Activated B cell treated with CpG ODN at 0.5 μM for 24 hours (primary cell): Measurements from ENCODE around the gene WWC1. TPM values are rescaled to one million over a fixed set of nuclear protein-coding genes. Genes with fewer than 3 reads are reported as not detected.

Experiments used
- ATAC-seq: fragments of 200-7000 bp; cut with Tn5 transposase; one replicate; pipeline ENCODE4 v1.10.0; 2021; ENCODE audit warnings: low read depth, mild to moderate bottlenecking, moderate library complexity
- CTCF ChIA-PET: fragments of 350-600 bp; sonication (Branson Sonifier 250); formaldehyde crosslinking; loops from one replicate; lab custom pipeline; 2021; ENCODE audit warnings: antibody characterized with exemption; lab: Charles Lee
- POLR2A ChIA-PET: fragments of 350-600 bp; sonication (Branson Sonifier 250); formaldehyde crosslinking; loops from one replicate; lab custom pipeline; 2021; ENCODE audit warnings: antibody characterized with exemption; lab: Charles Lee
- DNase-seq: peaks from one replicate; pipeline ENCODE4 v3.0.0; 2022
- H3K27ac Mint-ChIP-seq: one replicate; pipeline ENCODE4 v1.8.0; 2020; ENCODE audit warnings: mixed read lengths
- H3K27me3 Mint-ChIP-seq: one replicate; pipeline ENCODE4 v1.8.0; 2021; ENCODE audit warnings: mixed read lengths
- H3K36me3 Mint-ChIP-seq: one replicate; pipeline ENCODE4 v1.8.0; 2021; ENCODE audit warnings: low read depth, mixed read lengths
- H3K4me1 Mint-ChIP-seq: one replicate; pipeline ENCODE4 v1.8.0; 2021; ENCODE audit warnings: mixed read lengths
- H3K4me3 Mint-ChIP-seq: one replicate; pipeline ENCODE4 v1.8.0; 2020; ENCODE audit warnings: mild to moderate bottlenecking, mixed read lengths
- H3K9me3 Mint-ChIP-seq: one replicate; pipeline ENCODE4 v1.8.0; 2020; ENCODE audit warnings: mixed read lengths
- CTCF ChIP-seq: fragments of 200-600 bp; IDR thresholded peaks from one replicate; pipeline ENCODE4 v1.8.0; 2022; ENCODE audit warnings: antibody characterized with exemption, mild to moderate bottlenecking
- intact Hi-C: fragments of 100-400 bp; cut with micrococcal nuclease; formaldehyde crosslinking; loops from one replicate; pipeline ENCODE4 v1.15.1; 2024
- total RNA-seq: library from RNA; stranded (reverse); gene quantifications from 2 replicates; pipeline ENCODE4 v1.2.3, GENCODE V29; 2022

Gene WWC1
- total RNA-seq, 1 donor from 2014 or later = 2.0 TPM

GRCh38 chr5:168482361-168482760, 190.9 kb downstream of the WWC1 start:
- Mint-ChIP-seq H3K4me3 (no peak overlapping the region), H3K27ac (peak overlapping the region; percentile 21), H3K27me3 (peaks cover 3% of the 10 kb centered on the region), H3K9me3 (no peaks in the 10 kb centered on the region), H3K4me1 (peaks cover 28% of the 10 kb centered on the region), H3K36me3 (peaks cover 7% of the 10 kb centered on the region)
- ChIA-PET POLR2A (no interaction called here), CTCF (no interaction called here)
- intact Hi-C loops = no loop called here
- TF ChIP-seq CTCF = no peak
- DNase-seq (no peak), ATAC-seq (no peak)

- ATAC-seq (peak; percentile 94), DNase-seq (peak; percentile 82)
- CTCF ChIA-PET = interaction anchor here (0.6 to 0.7 kb wide), 3 partner anchors 197 to 216 kb away, joined by 3 to 4 read pairs (median 3); no protein-coding TSS in a partner anchor
- H3K27ac Mint-ChIP-seq = peak within 1 kb of the TSS; percentile 89
- peak within 1 kb of the TSS; percentile 100 for H3K4me3 Mint-ChIP-seq
- H3K27me3 Mint-ChIP-seq = peaks cover 3% of the 10 kb centered on the region
- H3K36me3 Mint-ChIP-seq = peaks cover 36% of the 10 kb centered on the region
- H3K9me3 Mint-ChIP-seq = no peaks in the 10 kb centered on the region
- POLR2A ChIA-PET = interaction anchor here (1.8 kb wide), 1 partner anchor 93 kb away, joined by 8 read pairs; the partner anchor contains the start of gene PANK3
- peak; percentile 73 for TF ChIP-seq CTCF
- intact Hi-C loops = loop anchor here (1.0 to 5.0 kb wide), 4 partner anchors 93 to 1096 kb away; partner anchors contain the start of genes PANK3, SPDL1 and WWC1
- peaks cover 30% of the 10 kb centered on the region for H3K4me1 Mint-ChIP-seq
Observed at GRCh38 chr5:168486136-168486879, 194.9 kb downstream of the WWC1 start, which contains the start of gene RARS1. RARS1 (plus strand) TSS chr5:168486471; CDS start chr5:168486499, 28 bp downstream.

GRCh38 chr5:168489059-168489458, 197.6 kb downstream of the WWC1 start:
- H3K27ac Mint-ChIP-seq = no peak overlapping the region
- H3K9me3 Mint-ChIP-seq = no peaks in the 10 kb centered on the region
- no peak for TF ChIP-seq CTCF
- peaks cover 62% of the 10 kb centered on the region for H3K36me3 Mint-ChIP-seq
- no peak for ATAC-seq
- H3K4me3 Mint-ChIP-seq = no peak overlapping the region
- POLR2A ChIA-PET = no interaction called here
- CTCF ChIA-PET = no interaction called here
- DNase-seq = no peak
- H3K4me1 Mint-ChIP-seq = peaks cover 23% of the 10 kb centered on the region
- H3K27me3 Mint-ChIP-seq = no peaks in the 10 kb centered on the region
- intact Hi-C loops = loop anchor here (5.0 kb wide), 1 partner anchor 1093 kb away; the partner anchor contains the start of gene SPDL1

GRCh38 chr5:168494057-168494555, 202.7 kb downstream of the WWC1 start:
- Mint-ChIP-seq H3K4me1 (no peaks in the 10 kb centered on the region), H3K4me3 (no peak overlapping the region), H3K27me3 (no peaks in the 10 kb centered on the region), H3K9me3 (no peaks in the 10 kb centered on the region), H3K27ac (no peak overlapping the region), H3K36me3 (peaks cover 78% of the 10 kb centered on the region)
- DNase-seq (no peak), ATAC-seq (no peak)
- CTCF ChIA-PET = no interaction called here
- POLR2A ChIA-PET = interaction anchor here (0.7 kb wide), 1 partner anchor 7 kb away, joined by 3 read pairs; no protein-coding TSS in a partner anchor
- TF ChIP-seq CTCF = no peak
- intact Hi-C loops = no loop called here

GRCh38 chr5:168502563-168503237, 211.3 kb downstream of the WWC1 start:
- Mint-ChIP-seq H3K27ac (no peak overlapping the region), H3K4me3 (no peak overlapping the region), H3K9me3 (no peaks in the 10 kb centered on the region), H3K36me3 (peaks cover 64% of the 10 kb centered on the region), H3K27me3 (no peaks in the 10 kb centered on the region), H3K4me1 (no peaks in the 10 kb centered on the region)
- ATAC-seq (no peak), DNase-seq (no peak)
- CTCF ChIA-PET = no interaction called here
- TF ChIP-seq CTCF = no peak
- POLR2A ChIA-PET = no interaction called here
- intact Hi-C loops = no loop called here
